ENCODE data around the gene KLHL33. TPM values are rescaled to one million over a fixed set of nuclear protein-coding genes. Genes with fewer than 3 reads are reported as not detected.

Gene KLHL33
- total and polyA plus RNA-seq, 5 donors from 2014 or later, result 0.72 TPM; not detected in 4

DNA sequence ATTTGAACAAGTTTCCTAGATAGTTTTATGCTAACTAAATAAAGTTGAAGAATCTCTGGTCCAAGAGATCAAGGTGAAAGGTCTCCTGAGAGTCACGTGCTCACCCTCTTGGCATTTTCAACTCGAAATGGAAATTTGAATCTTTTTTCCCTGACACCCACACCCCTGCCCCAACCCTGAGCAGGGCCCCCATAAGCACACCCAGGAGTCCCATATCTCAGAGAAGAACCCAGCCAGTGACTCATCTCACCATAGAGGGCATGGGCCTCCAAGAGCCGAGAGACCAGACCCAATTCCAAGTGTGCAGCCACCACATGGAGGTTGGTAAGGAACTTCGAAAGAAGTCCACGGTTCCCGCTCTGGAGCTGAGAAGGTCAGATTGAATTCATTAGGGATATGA is 55.3 kb downstream of the KLHL33 start:
- Histone ChIP-seq H3K4me1 (ENCODE audit: control insufficient read depth, insufficient read depth, low read length, poor library complexity, severe bottlenecking) (no peaks in the 10 kb centered on the region), H3K27me3 (ENCODE audit: control insufficient read depth, insufficient read depth, low read length) (no peaks in the 10 kb centered on the region), H3K4me3 (ENCODE audit: low read depth, low read length) (no peak overlapping the region), H3K27ac (ENCODE audit: insufficient read depth, low read length, poor library complexity, severe bottlenecking) (no peak overlapping the region), H3K9me3 (ENCODE audit: control insufficient read depth in 2 of 2, low read length in 2 of 2) (no peaks in the 10 kb centered on the region), H3K36me3 (ENCODE audit: control insufficient read depth, insufficient read depth, low read length) (peaks cover 92% of the 10 kb centered on the region)
- peaks cover 57% of the 10 kb centered on the region for H3K36me3 Mint-ChIP-seq
- H3K27me3 Mint-ChIP-seq, result no peaks in the 10 kb centered on the region
- no peak overlapping the region for H3K4me3 Mint-ChIP-seq
- ATAC-seq (ENCODE audit: low read depth in 2 of 2) (no peak), DNase-seq (no peak)
- no peaks in the 10 kb centered on the region for H3K4me1 Mint-ChIP-seq
- H3K27ac Mint-ChIP-seq, result peak overlapping the region in 1 of 3 donors; percentile 71
- no peaks in the 10 kb centered on the region for H3K9me3 Mint-ChIP-seq

DNA sequence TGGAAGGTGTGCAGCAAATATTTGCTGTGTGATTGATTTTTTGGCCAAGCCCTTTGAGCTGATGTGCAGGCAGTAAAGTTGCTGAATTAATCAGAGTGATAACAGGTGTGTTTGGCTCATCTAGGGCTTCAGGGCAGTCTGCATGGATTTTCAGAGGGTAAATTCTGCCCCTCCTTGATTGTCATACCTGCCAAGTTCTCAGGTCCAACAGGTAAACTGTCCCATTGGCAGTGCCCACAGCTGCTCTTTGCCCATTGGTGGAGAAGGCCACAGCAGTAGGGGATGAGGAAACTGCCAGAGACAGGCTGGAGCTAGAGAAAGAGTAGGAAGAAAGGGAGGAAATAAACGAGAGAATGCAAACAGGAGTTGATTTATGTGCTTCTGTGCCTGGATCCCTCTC is 56.2 kb downstream of the KLHL33 start:
- Histone ChIP-seq H3K9me3 (ENCODE audit: control insufficient read depth in 2 of 2, low read length in 2 of 2) (no peaks in the 10 kb centered on the region), H3K4me1 (ENCODE audit: control insufficient read depth, insufficient read depth, low read length, poor library complexity, severe bottlenecking) (no peaks in the 10 kb centered on the region), H3K27ac (ENCODE audit: insufficient read depth, low read length, poor library complexity, severe bottlenecking) (no peak overlapping the region), H3K27me3 (ENCODE audit: control insufficient read depth, insufficient read depth, low read length) (no peaks in the 10 kb centered on the region), H3K4me3 (ENCODE audit: low read depth, low read length) (no peak overlapping the region), H3K36me3 (ENCODE audit: control insufficient read depth, insufficient read depth, low read length) (peaks cover 92% of the 10 kb centered on the region)
- ATAC-seq (ENCODE audit: low read depth in 2 of 2) (no peak), DNase-seq (no peak)
- Mint-ChIP-seq H3K27ac (no peak overlapping the region), H3K4me1 (no peaks in the 10 kb centered on the region), H3K4me3 (no peak overlapping the region), H3K36me3 (peaks cover 62% of the 10 kb centered on the region), H3K9me3 (no peaks in the 10 kb centered on the region), H3K27me3 (no peaks in the 10 kb centered on the region)

GRCh38 chr14:20377171-20377570 is 58.8 kb downstream of the KLHL33 start:
- H3K4me1 ChIP-seq (ENCODE audit: control insufficient read depth, insufficient read depth, low read length, poor library complexity, severe bottlenecking), result no peaks in the 10 kb centered on the region
- H3K36me3 ChIP-seq (ENCODE audit: control insufficient read depth, insufficient read depth, low read length), result peaks cover 93% of the 10 kb centered on the region
- Mint-ChIP-seq H3K4me3 (no peak overlapping the region), H3K27me3 (no peaks in the 10 kb centered on the region), H3K9me3 (no peaks in the 10 kb centered on the region), H3K27ac (peak overlapping the region in 1 of 3 donors; percentile 30), H3K4me1 (no peaks in the 10 kb centered on the region), H3K36me3 (peaks cover 65% of the 10 kb centered on the region)
- no peak overlapping the region for H3K4me3 ChIP-seq (ENCODE audit: low read depth, low read length)
- no peak overlapping the region for H3K27ac ChIP-seq (ENCODE audit: insufficient read depth, low read length, poor library complexity, severe bottlenecking)
- no peaks in the 10 kb centered on the region for H3K27me3 ChIP-seq (ENCODE audit: control insufficient read depth, insufficient read depth, low read length)
- ATAC-seq (ENCODE audit: low read depth in 2 of 2), result no peak
- DNase-seq, result no peak
- H3K9me3 ChIP-seq (ENCODE audit: control insufficient read depth in 2 of 2, low read length in 2 of 2), result no peaks in the 10 kb centered on the region

DNA sequence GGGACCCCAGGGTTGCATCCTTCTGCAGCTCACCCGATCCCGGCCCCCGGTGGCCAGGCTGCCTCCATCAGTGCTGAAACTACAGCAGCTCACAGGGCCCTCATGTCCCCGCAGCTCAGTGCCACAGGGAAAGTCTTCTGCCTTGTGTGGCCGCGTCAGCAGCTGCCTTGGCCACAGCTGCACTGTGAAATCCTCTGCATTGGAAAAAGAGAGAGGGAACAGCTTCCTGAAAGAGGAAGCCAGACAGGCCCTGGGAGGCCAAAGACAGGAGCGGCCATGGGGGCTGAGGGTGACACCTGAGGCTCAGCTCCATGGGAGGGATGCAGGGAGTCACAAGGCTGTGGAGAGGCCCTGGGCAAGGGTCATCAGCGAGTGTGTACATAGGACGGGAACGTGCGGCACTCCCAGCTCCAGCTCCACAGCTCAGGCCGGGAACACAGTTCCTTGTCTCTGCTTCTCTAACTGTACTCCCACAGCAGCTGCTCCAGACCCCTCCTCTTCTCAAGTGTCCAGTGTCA is 59.8 kb downstream of the KLHL33 start:
- no peaks in the 10 kb centered on the region for H3K9me3 ChIP-seq (ENCODE audit: control insufficient read depth in 2 of 2, low read length in 2 of 2)
- no peaks in the 10 kb centered on the region for H3K27me3 ChIP-seq (ENCODE audit: control insufficient read depth, insufficient read depth, low read length)
- H3K27ac Mint-ChIP-seq, result peak overlapping the region in 1 of 3 donors; percentile 30
- no peak overlapping the region for H3K4me3 ChIP-seq (ENCODE audit: low read depth, low read length)
- no peaks in the 10 kb centered on the region for H3K27me3 Mint-ChIP-seq
- ATAC-seq (ENCODE audit: low read depth in 2 of 2), result no peak
- H3K36me3 Mint-ChIP-seq, result peaks cover 66% of the 10 kb centered on the region
- no peak for DNase-seq
- no peak overlapping the region for H3K4me3 Mint-ChIP-seq
- no peak overlapping the region for H3K27ac ChIP-seq (ENCODE audit: insufficient read depth, low read length, poor library complexity, severe bottlenecking)
- no peaks in the 10 kb centered on the region for H3K4me1 Mint-ChIP-seq
- H3K9me3 Mint-ChIP-seq, result no peaks in the 10 kb centered on the region
- H3K4me1 ChIP-seq (ENCODE audit: control insufficient read depth, insufficient read depth, low read length, poor library complexity, severe bottlenecking), result no peaks in the 10 kb centered on the region
- peaks cover 93% of the 10 kb centered on the region for H3K36me3 ChIP-seq (ENCODE audit: control insufficient read depth, insufficient read depth, low read length)

Other genes with a start within 250 kb of the KLHL33 start
- gene OR11G2, start 245.3 kb downstream of the KLHL33 start, total RNA-seq, result not detected
- gene OR11G2, start 245.3 kb downstream of the KLHL33 start, polyA plus RNA-seq, result not detected
- gene OR11H6, start 212.5 kb downstream of the KLHL33 start, total RNA-seq, result not detected
- not detected for gene OR11H6, start 212.5 kb downstream of the KLHL33 start, polyA plus RNA-seq
- not detected for gene OR11H7, start 207.2 kb downstream of the KLHL33 start, total RNA-seq
- not detected for gene OR11H7, start 207.2 kb downstream of the KLHL33 start, polyA plus RNA-seq
- gene OR11H4, start 196.9 kb downstream of the KLHL33 start, total RNA-seq, result not detected
- not detected for gene OR11H4, start 196.9 kb downstream of the KLHL33 start, polyA plus RNA-seq
- 18.9 TPM for gene TTC5, start 130.2 kb downstream of the KLHL33 start, total RNA-seq
- gene TTC5, start 130.2 kb downstream of the KLHL33 start, polyA plus RNA-seq, result 10 to 100 TPM; 17.0 to 24.1 (median 19.0) TPM
- gene CCNB1IP1, start 102.9 kb downstream of the KLHL33 start, total RNA-seq, result 21.2 TPM
- 10 to 100 TPM in 3 of 4 donors, 1 to 10 TPM in 1; 9.7 to 21.1 (median 14.4) TPM for gene CCNB1IP1, start 102.9 kb downstream of the KLHL33 start, polyA plus RNA-seq
- 18.5 TPM for gene PARP2, start 92.5 kb downstream of the KLHL33 start, total RNA-seq
- 10 to 100 TPM in 1 of 4 donors, 1 to 10 TPM in 3; 5.2 to 10.3 (median 9.4) TPM for gene PARP2, start 92.5 kb downstream of the KLHL33 start, polyA plus RNA-seq
- 63.8 TPM for gene TEP1, start 22.7 kb downstream of the KLHL33 start, total RNA-seq
- gene TEP1, start 22.7 kb downstream of the KLHL33 start, polyA plus RNA-seq, result 1 to 10 TPM; 2.8 to 7.1 (median 5.3) TPM
- 40.8 TPM for gene OSGEP, start 18.6 kb upstream of the KLHL33 start, total RNA-seq
- gene OSGEP, start 18.6 kb upstream of the KLHL33 start, polyA plus RNA-seq, result 10 to 100 TPM; 27.3 to 34.2 (median 32.9) TPM
- gene APEX1, start 19.1 kb upstream of the KLHL33 start, total RNA-seq, result 72.6 TPM
- gene APEX1, start 19.1 kb upstream of the KLHL33 start, polyA plus RNA-seq, result 100 to 1,000 TPM in 2 of 4 donors, 10 to 100 TPM in 2; 81.8 to 121 (median 101) TPM
- 65.6 TPM for gene PIP4P1, start 25.3 kb upstream of the KLHL33 start, total RNA-seq
- 10 to 100 TPM; 24.7 to 38.3 (median 30.4) TPM for gene PIP4P1, start 25.3 kb upstream of the KLHL33 start, polyA plus RNA-seq
- 33.4 TPM for gene PNP, start 33.2 kb upstream of the KLHL33 start, total RNA-seq
- 10 to 100 TPM; 28.8 to 42.5 (median 40.3) TPM for gene PNP, start 33.2 kb upstream of the KLHL33 start, polyA plus RNA-seq
- not detected for gene RNASE10, start 69.4 kb upstream of the KLHL33 start, total RNA-seq
- gene RNASE10, start 69.4 kb upstream of the KLHL33 start, polyA plus RNA-seq, result under 1 TPM in 1 of 4 donors, not detected in 3; 0.33 TPM
- not detected for gene RNASE9, start 124.9 kb upstream of the KLHL33 start, total RNA-seq
- not detected for gene RNASE9, start 124.9 kb upstream of the KLHL33 start, polyA plus RNA-seq
- not detected for gene RNASE11, start 151.8 kb upstream of the KLHL33 start, total RNA-seq
- not detected for gene RNASE11, start 151.8 kb upstream of the KLHL33 start, polyA plus RNA-seq
- not detected for gene RNASE12, start 155.2 kb upstream of the KLHL33 start, total RNA-seq
- gene RNASE12, start 155.2 kb upstream of the KLHL33 start, polyA plus RNA-seq, result not detected
- gene OR6S1, start 205.5 kb upstream of the KLHL33 start, total RNA-seq, result not detected
- not detected for gene OR6S1, start 205.5 kb upstream of the KLHL33 start, polyA plus RNA-seq
- 0.17 TPM for gene RNASE4, start 248.4 kb upstream of the KLHL33 start, total RNA-seq
- gene RNASE4, start 248.4 kb upstream of the KLHL33 start, polyA plus RNA-seq, result 1 to 10 TPM in 3 of 4 donors, under 1 TPM in 1; 0.75 to 4.1 (median 2.9) TPM